ENCODE results near the gene CERS5. TPM values are rescaled to one million over a fixed set of nuclear protein-coding genes. Genes with fewer than 3 reads are reported as not detected.

CERS5 gene
- total and polyA plus RNA-seq, 8 donors: 38.1 to 76.4 (median 67.5) TPM

DNA sequence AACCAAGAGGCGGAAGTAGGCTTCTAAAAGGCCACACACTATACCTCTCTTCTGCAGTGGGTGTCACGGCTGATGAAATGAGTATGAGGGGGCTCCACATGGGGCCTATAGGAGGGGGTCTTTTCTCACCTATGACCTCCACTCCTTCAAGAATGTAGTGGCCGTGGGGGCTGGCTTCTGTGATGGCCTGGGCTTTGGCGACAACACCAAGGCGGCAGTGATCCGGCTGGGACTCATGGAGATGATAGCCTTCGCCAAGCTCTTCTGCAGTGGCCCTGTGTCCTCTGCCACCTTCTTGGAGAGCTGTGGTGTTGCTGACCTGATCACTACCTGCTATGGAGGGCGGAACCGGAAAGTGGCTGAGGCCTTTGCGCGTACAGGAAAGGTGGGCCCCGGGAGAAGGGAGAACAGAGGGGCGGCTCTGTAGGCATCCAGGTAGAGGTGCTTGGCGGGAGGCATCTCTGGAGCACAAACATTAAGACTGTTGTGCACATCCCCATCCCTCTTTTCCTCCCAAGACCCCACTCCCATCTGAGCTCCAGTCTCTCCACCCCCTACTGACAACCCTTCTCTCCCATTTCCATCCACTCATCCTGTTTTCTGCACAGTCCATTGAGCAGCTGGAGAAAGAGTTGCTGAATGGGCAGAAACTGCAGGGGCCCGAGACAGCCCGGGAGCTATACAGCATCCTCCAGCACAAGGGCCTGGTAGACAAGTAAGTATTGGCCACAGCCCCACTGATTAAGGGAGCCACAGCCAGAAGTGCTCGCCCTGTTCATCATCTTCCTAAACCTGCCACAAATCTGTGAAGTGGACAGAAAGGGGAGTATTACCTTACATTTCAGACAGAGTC is 59.5 kb downstream of the CERS5 start:
- DNase-seq (no peak), ATAC-seq (no peak)
- TF ChIP-seq, protein P1, sequence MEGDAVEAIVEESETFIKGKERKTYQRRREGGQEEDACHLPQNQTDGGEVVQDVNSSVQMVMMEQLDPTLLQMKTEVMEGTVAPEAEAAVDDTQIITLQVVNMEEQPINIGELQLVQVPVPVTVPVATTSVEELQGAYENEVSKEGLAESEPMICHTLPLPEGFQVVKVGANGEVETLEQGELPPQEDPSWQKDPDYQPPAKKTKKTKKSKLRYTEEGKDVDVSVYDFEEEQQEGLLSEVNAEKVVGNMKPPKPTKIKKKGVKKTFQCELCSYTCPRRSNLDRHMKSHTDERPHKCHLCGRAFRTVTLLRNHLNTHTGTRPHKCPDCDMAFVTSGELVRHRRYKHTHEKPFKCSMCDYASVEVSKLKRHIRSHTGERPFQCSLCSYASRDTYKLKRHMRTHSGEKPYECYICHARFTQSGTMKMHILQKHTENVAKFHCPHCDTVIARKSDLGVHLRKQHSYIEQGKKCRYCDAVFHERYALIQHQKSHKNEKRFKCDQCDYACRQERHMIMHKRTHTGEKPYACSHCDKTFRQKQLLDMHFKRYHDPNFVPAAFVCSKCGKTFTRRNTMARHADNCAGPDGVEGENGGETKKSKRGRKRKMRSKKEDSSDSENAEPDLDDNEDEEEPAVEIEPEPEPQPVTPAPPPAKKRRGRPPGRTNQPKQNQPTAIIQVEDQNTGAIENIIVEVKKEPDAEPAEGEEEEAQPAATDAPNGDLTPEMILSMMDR (IDR thresholded peaks at IDR 0.05): no peak
- H3K27ac ChIP-seq: no peak overlapping the region
- no peaks in the 10 kb centered on the region for H3K27me3 ChIP-seq
- intact Hi-C loops (cut with DNase I): no loop called here
- H3K4me1 ChIP-seq: peaks cover 26 to 29% of the 10 kb centered on the region in 2 donors
- H3K4me3 ChIP-seq: no peak overlapping the region
- H3K9me3 ChIP-seq: no peaks in the 10 kb centered on the region
- H3K36me3 ChIP-seq: no peaks in the 10 kb centered on the region

DNA sequence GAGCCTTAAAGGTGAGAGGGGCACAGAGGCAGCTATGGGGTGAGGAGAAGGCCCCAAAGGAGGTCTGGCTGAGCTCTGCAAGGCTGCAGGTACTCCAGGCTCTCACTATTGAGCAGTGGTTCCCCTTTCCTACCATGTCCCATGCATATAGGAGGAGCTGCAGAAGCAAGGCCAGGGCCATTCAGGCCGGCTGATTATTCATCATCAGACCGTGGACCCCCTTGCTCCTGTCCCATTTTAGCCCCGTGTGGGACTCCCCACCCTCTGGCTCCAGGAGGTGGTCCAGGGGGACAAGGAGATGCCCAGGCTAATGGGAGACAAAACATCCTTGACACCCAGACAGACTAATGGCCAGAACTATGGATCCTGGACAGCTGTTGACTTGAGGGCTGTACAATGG is 60.3 kb downstream of the CERS5 start:
- no peak for ATAC-seq
- intact Hi-C loops (cut with DNase I): no loop called here

DNA sequence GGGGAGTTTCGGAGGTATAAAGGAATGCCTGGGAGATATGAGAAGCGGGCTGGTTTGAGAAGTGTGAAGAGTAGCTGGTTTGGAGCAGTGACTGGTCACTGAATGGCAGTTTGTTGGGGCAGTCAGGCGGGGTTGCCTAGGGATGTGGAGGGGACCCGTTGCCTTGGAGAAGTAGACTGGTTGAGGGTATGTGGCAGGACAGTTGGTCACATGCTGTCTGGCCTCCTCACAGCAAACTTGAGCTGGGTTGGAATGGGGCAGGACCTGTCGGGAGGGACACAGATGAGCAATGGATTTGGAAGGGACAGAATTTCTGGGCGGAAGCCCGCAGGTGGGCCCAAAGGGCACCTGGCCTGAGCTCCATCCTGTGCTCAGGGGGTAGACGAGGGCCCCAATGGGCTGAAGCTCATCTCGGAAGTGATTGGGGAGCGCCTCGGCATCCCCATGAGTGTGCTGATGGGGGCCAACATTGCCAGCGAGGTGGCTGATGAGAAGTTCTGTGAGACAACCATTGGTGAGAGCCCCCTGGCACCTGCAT is 61.2 kb downstream of the CERS5 start:
- intact Hi-C loops (cut with DNase I): no loop called here
- H3K27ac ChIP-seq: no peak overlapping the region

More for the DNA sequence above, 60.3 kb downstream of the CERS5 start:
- TF ChIP-seq, protein P1 (IDR thresholded peaks at IDR 0.05): no peak
- H3K9me3 ChIP-seq: no peaks in the 10 kb centered on the region
- peaks cover 26 to 29% of the 10 kb centered on the region in 2 donors for H3K4me1 ChIP-seq
- no peaks in the 10 kb centered on the region for H3K27me3 ChIP-seq
- H3K4me3 ChIP-seq: no peak overlapping the region
- H3K36me3 ChIP-seq: no peaks in the 10 kb centered on the region
- DNase-seq: no peak
- H3K27ac ChIP-seq: no peak overlapping the region

DNA sequence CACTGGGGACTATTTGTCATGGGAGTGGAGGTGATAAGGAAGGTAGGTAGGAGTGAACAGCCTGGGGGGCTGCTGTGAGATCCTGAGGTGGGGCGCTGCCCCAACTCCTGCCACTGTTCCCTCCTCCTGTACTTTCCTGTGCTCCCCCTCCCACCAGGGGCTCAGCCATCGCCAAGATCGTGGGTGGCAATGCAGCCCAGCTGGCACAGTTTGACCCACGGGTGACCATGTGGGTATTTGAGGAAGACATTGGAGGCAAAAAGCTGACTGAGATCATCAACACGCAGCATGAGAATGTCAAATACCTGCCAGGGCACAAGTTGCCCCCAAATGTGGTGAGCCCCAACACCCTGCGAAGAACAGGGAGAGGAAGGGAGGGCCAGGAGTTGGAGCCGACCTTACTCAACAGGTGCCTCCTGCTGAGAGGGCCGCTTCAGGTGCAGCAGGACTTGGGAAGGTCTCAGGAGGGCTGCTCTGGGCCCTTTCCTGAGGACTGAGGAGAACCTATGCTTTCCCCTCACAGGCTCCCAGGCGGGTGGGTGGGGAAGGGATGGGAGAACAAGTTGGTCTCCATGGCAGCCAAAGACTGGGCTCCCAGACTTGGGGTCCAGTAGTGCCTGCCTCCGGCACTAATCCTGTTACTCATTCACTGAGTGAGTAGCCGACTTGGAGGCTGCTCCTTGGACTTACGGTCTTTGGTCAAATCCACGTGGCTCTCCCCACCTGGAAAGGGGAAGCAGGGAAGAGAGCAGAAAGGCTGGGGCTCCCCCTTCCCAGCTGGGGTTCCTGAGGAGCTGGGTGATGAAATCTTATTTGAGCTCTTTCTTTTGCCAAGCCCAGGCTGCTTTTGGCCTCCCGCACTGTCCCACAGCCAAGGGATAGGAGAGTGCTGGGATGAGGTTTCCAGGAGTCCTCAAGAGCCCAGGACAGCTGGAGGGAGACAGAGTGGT is 62.5 kb downstream of the CERS5 start:
- Histone ChIP-seq H3K36me3 (peaks cover 0 to 20% of the 10 kb centered on the region in 2 donors), H3K27me3 (no peaks in the 10 kb centered on the region), H3K4me1 (peaks cover 9 to 11% of the 10 kb centered on the region in 2 donors), H3K4me3 (no peak overlapping the region), H3K9me3 (no peaks in the 10 kb centered on the region), H3K27ac (no peak overlapping the region)
- peak in 1 of 4 donors; percentile 69 for DNase-seq
- intact Hi-C loops (cut with DNase I): no loop called here
- no peak for ATAC-seq
- TF ChIP-seq, protein P1 (IDR thresholded peaks at IDR 0.05): no peak

More for the DNA sequence above, 61.2 kb downstream of the CERS5 start:
- TF ChIP-seq, protein P1 (IDR thresholded peaks at IDR 0.05): no peak
- ATAC-seq (no peak), DNase-seq (no peak)
- Histone ChIP-seq H3K27me3 (no peaks in the 10 kb centered on the region), H3K36me3 (peaks cover 0 to 7% of the 10 kb centered on the region in 2 donors), H3K4me3 (no peak overlapping the region), H3K4me1 (peaks cover 21 to 24% of the 10 kb centered on the region in 2 donors), H3K9me3 (no peaks in the 10 kb centered on the region)

Measured in left lung (tissue), 10 donors.